ENCODE measurements around the gene DBNL.

DBNL gene

GRCh38 chr7:44097064-44097932 lies 52.8 kb downstream of the DBNL start:
- H3K4me3 ChIP-seq (ENCODE audit: low read depth, low read length) = no peak overlapping the region
- DNase-seq = no peak
- in situ Hi-C loops (cut with HindIII; ENCODE audit: low pct_ligation_motif_present, low sequenced_read_pairs) = no loop called here
- TF ChIP-seq CTCF (IDR thresholded peaks at IDR 0.05; ENCODE audit: low read depth, low read length, missing control alignments) = no peak
- H3K27ac ChIP-seq = no peak overlapping the region
- H3K36me3 ChIP-seq (replicated peaks) = no peaks in the 10 kb centered on the region
- no peaks in the 10 kb centered on the region for H3K27me3 ChIP-seq (replicated peaks)

GRCh38 chr7:44098092-44099068 lies 53.9 kb downstream of the DBNL start:
- in situ Hi-C loops (cut with HindIII; ENCODE audit: low pct_ligation_motif_present, low sequenced_read_pairs) = no loop called here
- TF ChIP-seq CTCF (IDR thresholded peaks at IDR 0.05; ENCODE audit: low read depth, low read length, missing control alignments) = no peak
- no peak for DNase-seq
- Histone ChIP-seq H3K4me3 (ENCODE audit: low read depth, low read length) (no peak overlapping the region), H3K27me3 (replicated peaks) (no peaks in the 10 kb centered on the region), H3K27ac (no peak overlapping the region), H3K36me3 (replicated peaks) (no peaks in the 10 kb centered on the region)

GRCh38 chr7:44099669-44100068 lies 55.2 kb downstream of the DBNL start:
- DNase-seq = no peak
- Histone ChIP-seq H3K27ac (no peak overlapping the region), H3K4me3 (ENCODE audit: low read depth, low read length) (no peak overlapping the region), H3K27me3 (replicated peaks) (no peaks in the 10 kb centered on the region), H3K36me3 (replicated peaks) (no peaks in the 10 kb centered on the region)
- TF ChIP-seq CTCF (IDR thresholded peaks at IDR 0.05; ENCODE audit: low read depth, low read length, missing control alignments) = no peak
- in situ Hi-C loops (cut with HindIII; ENCODE audit: low pct_ligation_motif_present, low sequenced_read_pairs) = no loop called here

GRCh38 chr7:44100458-44101302 lies 56.2 kb downstream of the DBNL start:
- Histone ChIP-seq H3K27me3 (replicated peaks) (no peaks in the 10 kb centered on the region), H3K4me3 (ENCODE audit: low read depth, low read length) (no peak overlapping the region), H3K36me3 (replicated peaks) (no peaks in the 10 kb centered on the region), H3K27ac (peak overlapping the region; percentile 30)
- DNase-seq = peak; percentile 53
- no peak for TF ChIP-seq CTCF (IDR thresholded peaks at IDR 0.05; ENCODE audit: low read depth, low read length, missing control alignments)
- in situ Hi-C loops (cut with HindIII; ENCODE audit: low pct_ligation_motif_present, low sequenced_read_pairs) = no loop called here

GRCh38 chr7:44101303-44101965 lies 56.9 kb downstream of the DBNL start:
- Histone ChIP-seq H3K4me3 (ENCODE audit: low read depth, low read length) (no peak overlapping the region), H3K27me3 (replicated peaks) (no peaks in the 10 kb centered on the region), H3K36me3 (replicated peaks) (no peaks in the 10 kb centered on the region), H3K27ac (no peak overlapping the region)
- DNase-seq = no peak
- no peak for TF ChIP-seq CTCF (IDR thresholded peaks at IDR 0.05; ENCODE audit: low read depth, low read length, missing control alignments)
- in situ Hi-C loops (cut with HindIII; ENCODE audit: low pct_ligation_motif_present, low sequenced_read_pairs) = no loop called here

All from brain microvascular endothelial cell (primary cell).